GM19463 (cell line): ENCODE data around the gene PLOD3.

Source experiments
- ATAC-seq: cut with Tn5 transposase; IDR thresholded peaks from one replicate; pipeline ENCODE4 v1.9.1; 2021; ENCODE audit warnings: mild to moderate bottlenecking, moderate library complexity; ENCODE audit not compliant: unreplicated experiment

PLOD3 gene

DNA sequence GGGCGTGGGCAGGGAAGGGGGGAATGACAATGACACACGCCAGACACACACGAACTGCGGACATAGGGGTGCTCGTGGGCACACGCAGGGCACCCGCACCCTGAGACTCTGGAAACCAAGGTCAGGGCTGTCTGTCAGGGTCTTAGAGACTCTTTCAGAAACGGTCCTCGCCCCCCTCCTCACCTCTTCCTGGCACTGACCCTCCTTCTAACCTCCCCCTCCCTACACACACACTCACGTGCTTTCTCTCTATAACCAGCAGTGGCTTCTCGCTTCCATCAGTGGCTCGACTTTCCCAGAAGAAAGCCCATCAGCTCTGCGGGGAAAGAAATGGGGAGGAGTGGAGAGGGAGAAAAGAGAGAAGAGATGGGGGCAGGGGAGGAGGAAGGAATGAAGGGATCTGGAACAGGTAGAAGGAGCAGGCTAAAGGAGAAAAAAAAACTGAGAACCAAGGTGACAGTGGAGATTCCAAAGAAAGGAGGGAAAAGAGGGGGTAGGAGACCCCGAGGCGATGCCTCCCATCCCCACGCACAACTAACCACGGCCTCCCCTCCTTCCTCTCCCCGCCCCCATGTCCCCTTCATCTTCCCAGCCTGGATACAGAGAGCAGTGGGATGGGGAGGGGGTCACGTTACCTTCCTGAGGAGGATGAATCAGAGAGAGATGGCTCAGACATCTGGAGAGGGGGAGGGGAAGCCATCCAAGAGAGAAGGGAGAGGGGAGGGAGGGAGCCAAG is 50.3 kb downstream of the PLOD3 start:
- ATAC-seq = no peak

DNA sequence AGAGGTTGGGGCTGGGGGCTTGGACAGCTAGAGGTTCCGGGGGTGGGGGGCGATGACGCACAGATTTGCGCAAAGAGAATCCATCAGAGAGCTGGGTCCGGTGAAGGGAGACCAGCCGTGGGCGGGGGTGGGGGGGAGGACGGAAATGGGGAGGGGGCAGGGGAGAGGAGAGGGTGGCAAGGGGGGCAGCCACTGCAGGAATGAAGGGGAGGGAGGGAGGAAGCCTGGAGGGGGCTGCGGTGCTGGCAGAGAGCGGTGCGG is 50.8 kb downstream of the PLOD3 start:
- no peak for ATAC-seq

DNA sequence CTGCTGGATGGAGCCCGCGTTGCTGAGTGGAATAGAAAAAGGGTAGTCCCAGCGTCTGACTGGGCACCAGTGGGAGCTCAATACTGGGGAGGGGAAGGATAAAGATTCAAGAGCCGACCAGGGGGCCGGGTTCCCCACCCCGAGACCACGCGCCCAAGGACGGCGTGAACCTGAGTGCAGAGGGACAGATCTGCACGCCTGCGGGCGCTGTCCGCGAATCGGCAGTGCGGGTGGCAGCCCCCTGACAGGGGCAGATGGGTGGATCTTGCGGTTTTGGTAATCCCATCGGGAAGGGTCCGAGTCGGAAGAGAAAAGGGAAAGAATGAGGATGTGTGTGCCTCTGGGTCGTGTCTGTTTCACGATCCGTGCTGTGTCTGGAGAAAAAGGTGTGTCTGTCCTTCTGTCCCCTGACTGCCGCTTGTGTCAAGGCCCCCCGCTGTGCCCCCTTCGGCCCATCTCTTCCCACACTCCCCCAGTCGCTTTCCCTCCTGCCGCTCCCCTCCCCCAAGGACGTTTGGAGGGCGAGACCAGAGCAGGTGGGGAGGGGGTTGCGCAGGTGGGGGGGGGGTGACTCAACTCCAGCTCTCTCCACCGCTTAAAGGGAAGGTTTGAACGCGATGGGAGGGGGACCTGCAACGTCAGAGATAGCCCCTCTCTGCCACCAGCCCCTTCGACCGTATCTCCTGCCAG is 51.3 kb downstream of the PLOD3 start:
- ATAC-seq = no peak

DNA sequence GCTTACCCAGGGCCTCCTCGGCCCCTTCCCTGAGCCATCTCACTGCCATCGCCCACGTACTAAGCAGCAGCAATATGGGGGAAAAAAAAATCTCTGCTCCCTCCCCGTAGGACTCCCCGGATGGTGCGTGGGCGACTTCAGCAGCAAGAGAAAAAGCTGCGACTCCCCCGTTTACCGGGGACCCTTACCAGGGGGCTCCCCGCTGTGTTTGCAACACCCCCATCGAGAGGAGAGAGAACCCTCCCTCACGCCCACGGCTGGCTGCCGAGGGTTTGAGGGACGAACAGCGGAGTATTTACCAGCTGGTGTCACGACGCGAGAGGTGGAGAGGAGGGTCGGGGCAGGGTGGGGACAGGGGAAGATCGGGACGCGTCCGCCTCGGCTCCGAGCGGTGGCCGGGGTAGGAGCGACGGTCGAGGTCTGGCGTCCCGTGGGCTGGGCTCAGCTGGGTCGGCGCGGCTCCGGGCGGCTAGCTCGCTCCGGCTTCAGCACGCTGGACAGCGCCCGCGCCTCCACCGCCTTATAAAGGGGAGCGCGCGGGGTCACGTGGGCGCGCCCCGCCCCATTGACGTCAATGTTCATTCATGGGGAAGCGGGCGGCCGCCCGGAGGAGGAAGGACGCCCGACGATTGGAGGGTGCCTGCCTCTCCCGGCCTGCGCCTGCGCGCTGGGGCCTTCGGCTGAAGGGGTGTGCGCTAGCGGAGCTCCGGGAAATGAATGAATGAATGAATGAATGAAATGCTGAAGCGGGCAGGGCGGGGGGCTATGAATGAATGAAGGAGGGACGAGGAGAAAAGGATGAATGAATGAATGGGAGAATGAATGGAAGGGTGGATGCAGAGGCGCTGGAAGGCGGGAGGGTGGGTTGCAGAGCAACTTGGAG is 52.1 kb downstream of the PLOD3 start, which contains the start of gene VGF:
Gene VGF, minus strand, starts transcription at position 495 of the 883 bp plus-strand sequence. CDS start 726 bp downstream, outside the sequence.
- peak; percentile 71 for ATAC-seq

DNA sequence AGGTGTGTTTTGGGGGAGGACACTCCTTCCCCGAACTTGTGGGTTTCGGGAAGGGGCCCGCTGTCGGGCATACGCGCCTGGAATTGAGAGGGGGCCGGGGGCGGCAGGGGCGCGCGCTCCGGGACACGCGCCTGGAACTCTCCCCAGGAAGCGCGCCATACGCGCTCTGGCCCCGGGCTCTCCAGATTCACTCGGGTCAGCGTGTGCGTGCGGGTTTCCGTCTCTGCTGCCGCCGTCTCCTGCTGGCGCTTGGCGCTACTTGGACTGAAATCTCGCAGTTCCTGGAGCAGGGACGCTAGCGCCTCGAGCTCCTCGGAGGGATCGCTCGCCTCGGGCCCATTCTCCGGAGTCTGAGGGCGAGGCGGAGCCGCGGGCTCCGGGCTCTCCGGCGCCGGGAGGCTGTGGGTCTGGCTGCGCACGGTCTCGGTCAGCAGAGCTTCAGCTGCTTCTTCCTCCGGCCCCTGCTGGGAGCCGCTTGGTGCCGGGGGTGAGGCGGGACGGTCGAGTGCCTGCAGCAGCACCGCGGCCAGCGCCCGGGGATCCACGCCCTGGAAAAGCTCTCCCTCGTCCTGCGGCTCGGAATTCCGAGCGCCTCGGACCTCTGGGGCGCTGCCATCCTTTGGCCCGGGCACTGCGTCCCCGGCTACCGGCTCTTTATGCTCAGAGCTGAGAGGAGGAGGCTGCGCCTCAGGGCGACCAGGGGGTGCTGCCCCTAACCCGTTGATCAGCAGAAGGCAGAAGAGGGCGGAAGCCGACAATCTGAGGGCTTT is 53.1 kb downstream of the PLOD3 start:
- no peak for ATAC-seq

DNA sequence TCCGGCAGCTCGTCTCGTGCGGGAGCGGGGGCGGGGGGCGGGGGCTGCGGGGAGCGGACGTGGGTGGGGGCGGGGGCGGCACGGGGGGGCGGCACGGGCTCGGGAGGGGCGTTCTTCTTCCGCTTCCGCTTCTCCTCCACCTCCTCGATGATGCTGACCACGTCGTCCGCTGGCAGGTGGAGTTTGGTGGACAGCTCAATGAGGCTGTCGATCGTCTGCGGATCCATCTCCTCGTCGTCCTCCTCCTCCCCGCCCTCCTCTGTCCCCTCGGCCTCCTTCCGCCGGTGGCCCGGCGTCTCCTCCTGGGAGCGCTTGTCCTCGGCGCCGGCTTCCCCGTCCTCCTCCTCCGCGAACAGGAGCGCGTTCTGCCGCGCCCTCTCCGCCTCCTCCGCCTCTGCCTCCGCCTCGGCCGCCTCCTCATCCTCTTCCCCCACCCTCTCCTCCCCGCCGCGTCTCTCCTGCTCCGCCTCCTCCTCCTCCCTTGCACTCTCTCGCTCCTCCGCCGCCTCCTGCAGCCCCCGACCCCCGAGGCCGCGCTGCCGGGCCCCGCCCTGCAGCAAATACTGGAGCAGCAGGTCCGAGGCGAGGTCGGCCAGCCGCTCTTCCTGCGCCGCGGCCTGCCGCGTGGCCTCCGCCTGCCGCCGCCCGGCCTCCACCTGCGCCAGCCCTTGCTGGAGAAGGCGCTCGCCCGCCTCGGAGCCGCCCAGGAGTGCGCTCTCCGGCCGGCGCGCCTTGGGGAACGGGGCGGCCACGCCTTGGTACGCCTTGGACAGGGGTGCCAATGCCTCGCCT is 53.9 kb downstream of the PLOD3 start:
- ATAC-seq = no peak

DNA sequence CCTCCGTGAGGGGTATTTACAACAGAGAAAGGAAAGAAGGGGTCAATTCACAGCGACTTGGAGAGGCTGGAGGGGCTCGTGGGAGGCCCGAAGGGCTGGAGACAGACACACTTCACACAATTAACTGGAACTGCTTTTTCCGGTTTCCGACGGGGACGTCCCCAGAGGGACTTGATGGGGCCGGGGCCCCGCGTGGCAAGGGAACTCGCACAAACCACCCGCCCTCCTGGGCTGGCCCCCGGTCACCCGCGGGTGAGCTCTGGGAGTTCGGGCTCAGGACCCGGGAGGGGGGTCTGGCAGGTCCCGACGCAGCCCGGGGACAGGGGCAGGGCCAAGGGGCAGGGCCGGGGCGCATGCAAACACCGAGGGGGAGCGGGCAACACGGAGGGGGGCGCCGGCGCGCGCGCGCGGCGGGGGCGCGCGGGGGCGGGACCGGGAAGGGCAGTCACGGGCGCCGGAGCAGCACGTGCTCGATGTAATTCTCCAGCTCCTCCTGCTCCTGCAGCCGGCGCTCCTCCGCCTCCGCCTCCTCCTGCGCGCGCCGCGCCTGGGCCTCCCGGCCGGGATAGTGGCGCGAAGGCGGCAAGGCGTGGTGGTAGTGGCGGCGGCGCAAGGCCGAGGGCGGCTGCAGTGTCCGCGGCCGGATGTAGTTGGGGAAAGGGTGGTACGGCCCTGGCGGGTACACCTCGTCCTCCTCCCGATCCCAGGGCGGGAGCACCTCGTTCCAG is 54.7 kb downstream of the PLOD3 start:
- ATAC-seq = no peak

DNA sequence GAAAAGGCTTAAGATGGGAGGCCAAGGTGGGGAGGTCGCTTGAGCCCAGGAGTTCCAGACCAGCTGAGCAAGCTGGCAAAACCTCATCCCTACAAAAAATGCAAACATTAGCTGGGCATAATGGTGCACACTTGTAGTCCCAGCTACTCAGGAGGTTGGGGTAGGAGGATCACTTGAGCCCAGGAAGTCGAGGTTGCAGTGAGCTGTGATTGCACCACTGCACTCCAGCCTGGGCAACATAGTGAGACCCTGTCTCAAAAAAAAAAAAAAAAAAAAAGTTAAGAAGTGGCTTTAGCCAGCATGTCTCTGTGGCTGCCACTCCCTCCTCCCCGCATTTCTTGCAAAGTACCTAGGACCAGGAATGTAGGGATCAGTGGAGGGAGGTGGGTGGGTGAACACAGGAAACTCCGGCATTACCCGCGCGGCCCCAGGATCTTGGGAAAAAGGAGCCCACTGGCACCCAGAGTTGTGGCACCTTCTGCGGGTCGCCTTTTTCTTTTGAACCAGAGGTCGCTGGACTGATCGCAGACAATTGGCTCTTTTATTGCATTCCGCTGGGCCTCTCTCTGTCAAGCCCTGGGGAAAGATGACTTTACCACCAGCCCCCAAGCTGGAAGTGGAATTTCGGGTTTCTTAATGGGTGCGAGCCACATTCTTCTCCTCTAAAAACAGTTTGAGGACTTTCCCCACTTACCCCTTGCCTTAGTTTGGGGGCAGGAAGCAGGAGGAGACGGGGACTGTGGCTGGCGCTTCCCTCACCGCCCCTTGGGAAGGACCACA is 55.5 kb downstream of the PLOD3 start:
- no peak for ATAC-seq

DNA sequence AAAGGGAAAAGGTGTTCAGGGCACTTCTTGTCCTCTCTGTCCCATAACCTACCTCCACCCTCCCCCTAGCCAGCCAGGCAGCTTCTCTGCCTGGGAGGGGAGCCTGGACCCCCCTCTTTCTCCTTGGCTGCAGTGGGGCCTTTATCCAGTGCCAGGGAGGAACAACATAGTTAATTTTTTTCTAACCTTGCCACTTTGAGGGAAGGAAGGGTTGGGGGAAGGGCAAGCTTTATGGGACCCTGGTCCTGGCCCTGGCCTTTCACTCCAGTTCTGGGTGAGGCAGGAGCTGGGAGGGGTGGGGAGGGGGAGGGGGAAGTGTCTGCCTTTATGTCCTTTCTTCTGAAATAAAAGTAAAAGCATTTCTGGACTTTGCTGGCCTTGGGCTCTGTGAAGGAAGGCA is 56.5 kb downstream of the PLOD3 start:
- no peak for ATAC-seq

DNA sequence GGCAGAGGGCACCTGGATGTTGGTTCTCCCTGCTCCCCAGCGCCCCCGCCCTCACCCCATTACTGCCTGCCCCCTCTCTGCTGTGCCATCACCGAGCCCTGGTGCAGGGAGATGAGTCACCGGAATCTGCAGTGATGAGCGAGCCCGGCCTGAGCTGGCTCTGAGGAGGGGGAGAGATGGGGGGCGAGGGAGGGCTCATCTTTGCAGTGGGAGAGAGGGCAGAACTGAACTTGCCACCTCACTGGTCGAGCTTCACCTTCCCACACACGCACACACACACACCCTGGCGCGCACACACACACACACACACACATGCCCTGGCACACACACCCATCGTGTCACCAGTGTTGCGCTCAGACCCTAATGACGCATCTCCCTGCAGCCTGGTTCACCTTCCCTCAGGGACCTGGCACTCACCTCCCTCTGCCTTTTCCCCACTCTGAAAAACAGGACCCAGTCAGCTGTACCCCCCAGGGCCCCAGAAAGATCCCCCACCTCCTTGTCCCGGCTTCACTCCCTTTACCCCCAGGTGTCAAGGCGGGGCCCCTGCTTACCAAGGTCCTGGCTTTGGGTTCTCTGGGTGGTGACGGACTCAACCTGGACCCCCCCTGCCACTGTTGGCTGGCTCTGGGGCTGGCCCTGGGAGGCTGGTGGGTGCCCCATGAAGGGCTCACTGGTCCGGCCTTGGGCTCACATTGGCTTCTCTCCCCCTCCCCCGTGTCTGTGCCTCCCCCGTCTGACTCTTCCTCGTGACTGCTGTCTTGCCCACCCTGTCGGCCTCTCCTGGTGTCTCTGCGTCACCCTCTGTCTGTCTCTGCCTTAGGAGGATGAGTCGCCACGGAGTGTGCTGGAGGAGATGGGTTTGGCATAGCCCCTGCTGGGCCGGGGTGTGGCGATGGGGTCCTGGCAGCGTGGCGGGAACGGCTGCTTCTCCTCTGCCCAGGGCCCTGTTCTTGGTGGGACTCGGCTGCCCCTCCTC is 57.4 kb downstream of the PLOD3 start:
- no peak for ATAC-seq

DNA sequence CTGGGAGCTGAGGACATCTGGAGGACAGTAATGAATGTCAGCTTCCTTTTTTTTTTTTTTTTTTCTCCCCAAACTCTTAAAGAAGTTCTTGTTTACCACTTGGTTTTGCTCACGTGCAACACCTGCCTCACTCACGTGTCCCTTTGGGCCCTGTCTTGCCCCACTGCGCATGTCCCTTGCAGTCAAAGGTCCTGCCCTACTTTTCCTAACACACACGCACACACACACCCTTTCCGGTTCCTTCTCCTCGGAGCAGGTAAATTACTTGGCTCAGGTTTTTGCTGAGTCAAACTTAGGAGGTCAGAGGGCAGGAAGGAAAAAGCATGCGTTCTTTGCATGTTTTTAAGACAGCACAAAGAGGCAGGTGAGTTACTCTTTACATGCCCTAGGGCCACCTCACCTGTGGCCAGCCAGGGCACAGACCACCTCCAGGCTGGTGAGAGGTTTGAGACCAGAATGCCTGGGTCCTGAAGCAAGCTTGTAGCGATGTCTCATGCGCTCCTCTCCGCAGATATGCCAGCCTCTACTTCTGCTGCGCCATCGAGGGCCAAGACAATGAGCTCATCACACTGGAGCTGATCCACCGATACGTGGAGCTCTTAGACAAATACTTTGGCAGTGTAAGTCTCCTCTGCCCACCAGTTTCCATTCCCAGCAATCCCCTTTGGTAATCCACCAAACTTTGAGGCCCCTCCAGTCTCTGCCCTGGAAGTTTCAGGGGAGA is 60.4 kb downstream of the PLOD3 start:
- no peak for ATAC-seq

DNA sequence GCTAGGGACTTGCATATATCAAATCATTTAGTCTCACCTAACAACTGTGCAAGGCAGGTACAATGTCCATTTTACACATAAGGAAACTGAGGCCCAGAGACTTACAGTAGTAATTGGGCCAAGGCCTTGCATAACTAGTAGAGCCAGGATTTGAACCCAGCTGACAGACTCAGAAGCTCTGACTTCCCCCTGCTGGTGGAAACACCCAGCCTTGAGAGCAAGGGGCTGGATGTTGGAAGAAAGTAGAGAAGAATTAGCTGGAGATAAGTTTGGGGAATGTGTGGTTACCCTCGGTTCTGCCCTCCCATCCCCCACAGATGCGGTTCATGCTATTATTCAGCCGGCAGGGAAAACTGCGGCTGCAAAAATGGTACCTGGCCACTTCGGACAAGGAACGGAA is 61.1 kb downstream of the PLOD3 start:
- no peak for ATAC-seq
